ENCODE measurements around the gene SLC9C1. TPM values are rescaled to one million over a fixed set of nuclear protein-coding genes. Genes with fewer than 3 reads are reported as not detected.

SLC9C1 gene
- total RNA-seq, 1 donor from 2014 or later = 0.99 TPM

- DNase-seq (ENCODE audit: extremely low spot score, unreplicated experiment) = no peak
- Mint-ChIP-seq H3K9me3 (peaks cover 5% of the 10 kb centered on the region), H3K4me3 (no peak overlapping the region), H3K27ac (no peak overlapping the region), H3K36me3 (no peaks in the 10 kb centered on the region), H3K27me3 (no peaks in the 10 kb centered on the region), H3K4me1 (ENCODE audit: unreplicated experiment) (no peaks in the 10 kb centered on the region)
- no peak for TF ChIP-seq CTCF (conservative IDR thresholded peaks at IDR 0.05)
Measured at GRCh38 chr3:112253301-112253971, 40.6 kb downstream of the SLC9C1 start.

- H3K27me3 Mint-ChIP-seq = no peaks in the 10 kb centered on the region
- H3K4me1 Mint-ChIP-seq (ENCODE audit: unreplicated experiment) = no peaks in the 10 kb centered on the region
- no peak for TF ChIP-seq CTCF (conservative IDR thresholded peaks at IDR 0.05)
- no peak overlapping the region for H3K27ac Mint-ChIP-seq
- H3K4me3 Mint-ChIP-seq = no peak overlapping the region
- no peaks in the 10 kb centered on the region for H3K9me3 Mint-ChIP-seq
- DNase-seq (ENCODE audit: extremely low spot score, unreplicated experiment) = no peak
- H3K36me3 Mint-ChIP-seq = no peaks in the 10 kb centered on the region
Measured at GRCh38 chr3:112247900-112248299, 46.1 kb downstream of the SLC9C1 start.

GRCh38 chr3:112247350-112247749 is 46.7 kb downstream of the SLC9C1 start:
- H3K4me1 Mint-ChIP-seq (ENCODE audit: unreplicated experiment) = no peaks in the 10 kb centered on the region
- H3K36me3 Mint-ChIP-seq = no peaks in the 10 kb centered on the region
- no peak overlapping the region for H3K27ac Mint-ChIP-seq
- no peaks in the 10 kb centered on the region for H3K9me3 Mint-ChIP-seq
- H3K4me3 Mint-ChIP-seq = no peak overlapping the region
- no peak for TF ChIP-seq CTCF (conservative IDR thresholded peaks at IDR 0.05)
- DNase-seq (ENCODE audit: extremely low spot score, unreplicated experiment) = no peak
- no peaks in the 10 kb centered on the region for H3K27me3 Mint-ChIP-seq

- no peaks in the 10 kb centered on the region for H3K9me3 Mint-ChIP-seq
- no peak overlapping the region for H3K4me3 Mint-ChIP-seq
- no peak for TF ChIP-seq CTCF (conservative IDR thresholded peaks at IDR 0.05)
- no peaks in the 10 kb centered on the region for H3K4me1 Mint-ChIP-seq (ENCODE audit: unreplicated experiment)
- no peak for DNase-seq (ENCODE audit: extremely low spot score, unreplicated experiment)
- peaks cover 3% of the 10 kb centered on the region for H3K27me3 Mint-ChIP-seq
- no peak overlapping the region for H3K27ac Mint-ChIP-seq
- H3K36me3 Mint-ChIP-seq = no peaks in the 10 kb centered on the region
Measured at GRCh38 chr3:112233083-112233482, 60.9 kb downstream of the SLC9C1 start.

GRCh38 chr3:112231727-112232126 is 62.3 kb downstream of the SLC9C1 start:
- Mint-ChIP-seq H3K27ac (no peak overlapping the region), H3K9me3 (no peaks in the 10 kb centered on the region), H3K4me1 (ENCODE audit: unreplicated experiment) (no peaks in the 10 kb centered on the region), H3K36me3 (no peaks in the 10 kb centered on the region), H3K27me3 (peaks cover 3% of the 10 kb centered on the region), H3K4me3 (no peak overlapping the region)
- DNase-seq (ENCODE audit: extremely low spot score, unreplicated experiment) = no peak
- TF ChIP-seq CTCF (conservative IDR thresholded peaks at IDR 0.05) = no peak
